Thoracic aorta endothelial cell (primary cell): ENCODE results near the gene ST6GALNAC6. TPM values are rescaled to one million over a fixed set of nuclear protein-coding genes. Genes with fewer than 3 reads are reported as not detected.

ENCODE experiments used
- small RNA-seq: library from RNA; depleted of rRNA; stranded (forward); fragments of <200 nt; gene quantifications from one replicate; pipeline ENCODE3, GENCODE V24; 2012
- total RNA-seq: library from RNA; depleted of rRNA; stranded (reverse); fragments of >200 nt; gene quantifications from 2 replicates; pipeline ENCODE4 v1.2.3, GENCODE V29; 2012

ST6GALNAC6 gene
- 29.4 and 30.4 TPM in 2 replicates for total RNA-seq

GRCh38 chr9:127899128-127899943 lies at the start of gene ST6GALNAC6:
ST6GALNAC6 (minus strand) TSS chr9:127899603; CDS start chr9:127897981, 1,622 bp downstream.

GRCh38 chr9:127937388-127938297 lies 38.2 kb upstream of the ST6GALNAC6 start, which contains the start of gene DPM2:
DPM2 (minus strand) TSS chr9:127937854; CDS start chr9:127937820, 34 bp downstream.

GRCh38 chr9:127930231-127931091 lies 31.1 kb upstream of the ST6GALNAC6 start, which contains the start of gene PIP5KL1:
PIP5KL1 (minus strand) TSS chr9:127930777; CDS start chr9:127930752, 25 bp downstream.

GRCh38 chr9:127916720-127917581 lies 17.5 kb upstream of the ST6GALNAC6 start, which contains the start of gene ST6GALNAC4:
ST6GALNAC4 (minus strand) TSS chr9:127917041; CDS start chr9:127916419, 622 bp downstream.

GRCh38 chr9:127877566-127877998 lies 21.8 kb downstream of the ST6GALNAC6 start, which contains the start of gene AK1:
AK1 (minus strand) TSS chr9:127877675; CDS start chr9:127874617, 3,058 bp downstream.

GRCh38 chr9:127854184-127854806 lies 45.1 kb downstream of the ST6GALNAC6 start, which contains the start of gene ENG:
ENG (minus strand) TSS chr9:127854658; CDS start chr9:127854355, 303 bp downstream.

Small RNA genes within 50 kb of the gene (small RNA-seq; reads per million reads assigned to genes)
- gene MIR4672 (2.5 reads per million, percentile 58 among the genes with 10 or more reads in this experiment), gene RNA5SP296 (not detected)

Other genes with a start within 250 kb of the ST6GALNAC6 start
- gene CFAP157, start 192.6 kb downstream of the ST6GALNAC6 start, total RNA-seq: under 0.01 and 0.14 TPM in 2 replicates
- 21.0 and 24.7 TPM in 2 replicates for gene PTRH1, start 183.9 kb downstream of the ST6GALNAC6 start, total RNA-seq
- not detected in 2 replicates for gene TTC16, start 183.5 kb downstream of the ST6GALNAC6 start, total RNA-seq
- gene TOR2A, start 164.3 kb downstream of the ST6GALNAC6 start, total RNA-seq: 9.2 and 10.1 TPM in 2 replicates
- gene SH2D3C, start 120.9 kb downstream of the ST6GALNAC6 start, total RNA-seq: 39.9 and 61.7 TPM in 2 replicates
- 77.0 and 88.0 TPM in 2 replicates for gene CDK9, start 113.6 kb downstream of the ST6GALNAC6 start, total RNA-seq
- gene FPGS, start 96.7 kb downstream of the ST6GALNAC6 start, total RNA-seq: 102 and 107 TPM in 2 replicates
- 145 and 215 TPM in 2 replicates for gene ENG, start 44.9 kb downstream of the ST6GALNAC6 start, total RNA-seq
- 60.4 and 80.7 TPM in 2 replicates for gene AK1, start 21.9 kb downstream of the ST6GALNAC6 start, total RNA-seq
- 51.1 and 66.1 TPM in 2 replicates for gene ST6GALNAC4, start 17.4 kb upstream of the ST6GALNAC6 start, total RNA-seq
- gene PIP5KL1, start 31.2 kb upstream of the ST6GALNAC6 start, total RNA-seq: 0.27 and 0.43 TPM in 2 replicates
- 12.2 and 16.2 TPM in 2 replicates for gene DPM2, start 38.3 kb upstream of the ST6GALNAC6 start, total RNA-seq
- 6.4 and 8.2 TPM in 2 replicates for gene EEIG1, start 81.4 kb upstream of the ST6GALNAC6 start, total RNA-seq
- gene NAIF1, start 167.7 kb upstream of the ST6GALNAC6 start, total RNA-seq: 6.6 and 7.7 TPM in 2 replicates
- gene SLC25A25, start 168.6 kb upstream of the ST6GALNAC6 start, total RNA-seq: 13.2 and 14.0 TPM in 2 replicates
- 56.1 and 57.6 TPM in 2 replicates for gene PTGES2, start 228.1 kb upstream of the ST6GALNAC6 start, total RNA-seq
- gene LCN2, start 249.8 kb upstream of the ST6GALNAC6 start, total RNA-seq: not detected in 2 replicates